ENCODE results near the gene HADHA.

HADHA gene

GRCh38 chr2:26187537-26188104, 56.8 kb downstream of the HADHA start:
- TF ChIP-seq CTCF (IDR thresholded peaks at IDR 0.05) = no peak

- TF ChIP-seq CTCF (IDR thresholded peaks at IDR 0.05) = no peak
Measured at GRCh38 chr2:26187114-26187513, 57.3 kb downstream of the HADHA start.

GRCh38 chr2:26185954-26186770, 58.3 kb downstream of the HADHA start:
- TF ChIP-seq CTCF (IDR thresholded peaks at IDR 0.05) = no peak

- TF ChIP-seq CTCF (IDR thresholded peaks at IDR 0.05) = no peak
Measured at GRCh38 chr2:26185304-26185928, 59.0 kb downstream of the HADHA start.

- no peak for TF ChIP-seq CTCF (IDR thresholded peaks at IDR 0.05)
Measured at GRCh38 chr2:26184555-26185303, 59.7 kb downstream of the HADHA start.

- no peak for TF ChIP-seq CTCF (IDR thresholded peaks at IDR 0.05)
Measured at GRCh38 chr2:26184121-26184520, 60.3 kb downstream of the HADHA start.

- TF ChIP-seq CTCF (IDR thresholded peaks at IDR 0.05) = no peak
Measured at GRCh38 chr2:26182887-26183630, 61.4 kb downstream of the HADHA start.

Measured in LNCAP (cell line).